Upper lobe of left lung (tissue), 4 donors: Measurements from ENCODE around the gene KRTAP10-2.

Experiments used
- POLR2AphosphoS5 ChIP-seq, 2 donors: sonication (generic); formaldehyde crosslinking; IDR thresholded peaks; one replicate each; pipeline ENCODE4 v1.5.1; 2017; ENCODE audit warnings: antibody characterized with exemption in 2 of 2
- TF ChIP-seq, protein P1 (sequence below), 6 experiments: fragments of 450-650 bp in 4 of 6; fragments of 200-600 bp in 2 of 6; sonication (generic) in 2 of 6; IDR thresholded peaks; one replicate each; pipeline ENCODE4 v1.5.1; 2016 to 2019; ENCODE audit warnings: antibody characterized with exemption in 6 of 6

DNA sequence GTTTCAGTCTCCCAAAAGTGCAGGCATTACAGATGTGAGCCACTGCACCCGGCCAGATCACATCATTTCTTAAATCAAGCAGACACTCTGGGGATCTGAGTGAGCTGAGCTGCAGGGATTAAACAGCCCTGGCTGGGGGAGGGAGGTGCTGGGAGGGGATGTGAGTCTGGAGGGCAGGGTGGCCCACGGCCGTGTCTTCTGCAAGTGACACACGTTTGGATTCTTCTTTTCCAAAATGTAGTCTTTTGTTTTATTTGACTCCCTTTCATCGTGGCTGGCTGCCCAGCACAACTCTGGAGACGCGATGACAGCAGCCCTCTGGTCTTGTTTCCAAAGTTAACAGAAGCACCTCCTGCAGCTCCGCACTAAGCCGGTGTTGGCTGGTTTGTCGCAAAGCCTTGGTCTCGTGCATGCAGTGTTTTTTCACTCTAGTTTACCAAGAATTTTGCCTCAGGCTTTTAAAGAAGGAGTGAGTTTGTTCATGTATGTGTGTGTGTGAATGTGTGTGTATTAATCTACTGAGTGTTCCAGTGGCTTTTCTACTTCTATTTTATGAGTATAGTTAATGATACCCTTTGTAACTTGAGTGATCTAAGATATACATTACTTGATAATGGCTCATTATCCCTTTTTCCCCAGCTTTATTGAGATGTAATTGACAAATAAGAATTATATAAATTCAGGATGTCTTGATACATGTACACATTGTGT is 31.9 kb upstream of the KRTAP10-2 start:
- TF ChIP-seq, protein P1, sequence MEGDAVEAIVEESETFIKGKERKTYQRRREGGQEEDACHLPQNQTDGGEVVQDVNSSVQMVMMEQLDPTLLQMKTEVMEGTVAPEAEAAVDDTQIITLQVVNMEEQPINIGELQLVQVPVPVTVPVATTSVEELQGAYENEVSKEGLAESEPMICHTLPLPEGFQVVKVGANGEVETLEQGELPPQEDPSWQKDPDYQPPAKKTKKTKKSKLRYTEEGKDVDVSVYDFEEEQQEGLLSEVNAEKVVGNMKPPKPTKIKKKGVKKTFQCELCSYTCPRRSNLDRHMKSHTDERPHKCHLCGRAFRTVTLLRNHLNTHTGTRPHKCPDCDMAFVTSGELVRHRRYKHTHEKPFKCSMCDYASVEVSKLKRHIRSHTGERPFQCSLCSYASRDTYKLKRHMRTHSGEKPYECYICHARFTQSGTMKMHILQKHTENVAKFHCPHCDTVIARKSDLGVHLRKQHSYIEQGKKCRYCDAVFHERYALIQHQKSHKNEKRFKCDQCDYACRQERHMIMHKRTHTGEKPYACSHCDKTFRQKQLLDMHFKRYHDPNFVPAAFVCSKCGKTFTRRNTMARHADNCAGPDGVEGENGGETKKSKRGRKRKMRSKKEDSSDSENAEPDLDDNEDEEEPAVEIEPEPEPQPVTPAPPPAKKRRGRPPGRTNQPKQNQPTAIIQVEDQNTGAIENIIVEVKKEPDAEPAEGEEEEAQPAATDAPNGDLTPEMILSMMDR (IDR thresholded peaks at IDR 0.05) = no peak
- no peak for TF ChIP-seq POLR2AphosphoS5 (IDR thresholded peaks at IDR 0.05)
